ENCODE data around the gene SEC63. TPM values are rescaled to one million over a fixed set of nuclear protein-coding genes. Genes with fewer than 3 reads are reported as not detected.

Gene SEC63
- polyA plus RNA-seq, 1 experiment: 17.6 TPM

- Histone ChIP-seq H3K36me3 (ENCODE audit: control insufficient read depth, insufficient read depth, low read length) (no peaks in the 10 kb centered on the region), H3K27me3 (ENCODE audit: control insufficient read depth, insufficient read depth, low read length) (peaks cover 3% of the 10 kb centered on the region; the same call in 1 of the 2 replicates), H3K4me3 (ENCODE audit: low read depth, low read length) (no peak overlapping the region)
- CTCF ChIA-PET: interaction anchor here (0.8 kb wide), 1 partner anchor 15 kb away, joined by 3 read pairs; no protein-coding TSS in a partner anchor
- DNase-seq (ENCODE audit: low read depth): no peak
- TF ChIP-seq CTCF (IDR thresholded peaks at IDR 0.05; ENCODE audit: insufficient read depth, low read depth, low read length): no peak
- POLR2A ChIA-PET: no interaction called here
Observed at GRCh38 chr6:107820338-107821261, 137.4 kb downstream of the SEC63 start.

GRCh38 chr6:107819964-107820337 is 138.1 kb downstream of the SEC63 start:
- H3K27me3 ChIP-seq (ENCODE audit: control insufficient read depth, insufficient read depth, low read length): peaks cover 3% of the 10 kb centered on the region; the same call in 1 of the 2 replicates
- ChIA-PET POLR2A (no interaction called here), CTCF (no interaction called here)
- no peak for TF ChIP-seq CTCF (IDR thresholded peaks at IDR 0.05; ENCODE audit: insufficient read depth, low read depth, low read length)
- no peak for DNase-seq (ENCODE audit: low read depth)
- no peak overlapping the region for H3K4me3 ChIP-seq (ENCODE audit: low read depth, low read length)
- H3K36me3 ChIP-seq (ENCODE audit: control insufficient read depth, insufficient read depth, low read length): no peaks in the 10 kb centered on the region

GRCh38 chr6:107819217-107819616 is 138.8 kb downstream of the SEC63 start:
- TF ChIP-seq CTCF (IDR thresholded peaks at IDR 0.05; ENCODE audit: insufficient read depth, low read depth, low read length): no peak
- ChIA-PET CTCF (interaction anchor here (1.2 kb wide), 1 partner anchor 705 kb away, joined by 3 read pairs; no protein-coding TSS in a partner anchor), POLR2A (no interaction called here)
- no peak overlapping the region for H3K4me3 ChIP-seq (ENCODE audit: low read depth, low read length)
- DNase-seq (ENCODE audit: low read depth): no peak
- no peaks in the 10 kb centered on the region for H3K36me3 ChIP-seq (ENCODE audit: control insufficient read depth, insufficient read depth, low read length)
- peaks cover 3% of the 10 kb centered on the region; the same call in 1 of the 2 replicates for H3K27me3 ChIP-seq (ENCODE audit: control insufficient read depth, insufficient read depth, low read length)

- Histone ChIP-seq H3K36me3 (ENCODE audit: control insufficient read depth, insufficient read depth, low read length) (no peaks in the 10 kb centered on the region), H3K4me3 (ENCODE audit: low read depth, low read length) (no peak overlapping the region), H3K27me3 (ENCODE audit: control insufficient read depth, insufficient read depth, low read length) (peaks cover 1% of the 10 kb centered on the region; the same call in 1 of the 2 replicates)
- DNase-seq (ENCODE audit: low read depth): no peak
- ChIA-PET CTCF (no interaction called here), POLR2A (no interaction called here)
- no peak for TF ChIP-seq CTCF (IDR thresholded peaks at IDR 0.05; ENCODE audit: insufficient read depth, low read depth, low read length)
Observed at GRCh38 chr6:107818272-107818671, 139.7 kb downstream of the SEC63 start.

- CTCF ChIA-PET: no interaction called here
Observed at GRCh38 chr6:107817784-107818183, 140.2 kb downstream of the SEC63 start.

More at GRCh38 chr6:107817784-107818183, 140.2 kb downstream of the SEC63 start:
- Histone ChIP-seq H3K36me3 (ENCODE audit: control insufficient read depth, insufficient read depth, low read length) (no peaks in the 10 kb centered on the region), H3K27me3 (ENCODE audit: control insufficient read depth, insufficient read depth, low read length) (peaks cover 1% of the 10 kb centered on the region; the same call in 1 of the 2 replicates), H3K4me3 (ENCODE audit: low read depth, low read length) (no peak overlapping the region)
- no peak for DNase-seq (ENCODE audit: low read depth)
- POLR2A ChIA-PET: no interaction called here
- TF ChIP-seq CTCF (IDR thresholded peaks at IDR 0.05; ENCODE audit: insufficient read depth, low read depth, low read length): no peak
